HG03457 (cell line): Measurements from ENCODE around the gene NAV2.

Source experiments
- ATAC-seq: cut with Tn5 transposase; IDR thresholded peaks from one replicate; pipeline ENCODE4 v1.9.1; 2021; ENCODE audit warnings: moderate number of reproducible peaks; ENCODE audit not compliant: unreplicated experiment

Gene NAV2

GRCh38 chr11:20031155-20032001, 318.7 kb downstream of the NAV2 start:
- ATAC-seq: no peak

- no peak for ATAC-seq
Measured at GRCh38 chr11:20032127-20032526, 319.5 kb downstream of the NAV2 start.

GRCh38 chr11:20032577-20033260, 320.1 kb downstream of the NAV2 start:
- ATAC-seq: no peak

- no peak for ATAC-seq
Measured at GRCh38 chr11:20033806-20034205, 321.2 kb downstream of the NAV2 start.

GRCh38 chr11:20034941-20035340, 322.3 kb downstream of the NAV2 start:
- no peak for ATAC-seq

GRCh38 chr11:20035375-20035700, 322.7 kb downstream of the NAV2 start:
- ATAC-seq: no peak

- ATAC-seq: no peak
Measured at GRCh38 chr11:20035701-20036601, 323.3 kb downstream of the NAV2 start.

- ATAC-seq: no peak
Measured at GRCh38 chr11:20036626-20037335, 324.1 kb downstream of the NAV2 start.

- no peak for ATAC-seq
Measured at GRCh38 chr11:20037396-20038153, 324.9 kb downstream of the NAV2 start.

GRCh38 chr11:20038412-20038811, 325.8 kb downstream of the NAV2 start:
- ATAC-seq: no peak

- no peak for ATAC-seq
Measured at GRCh38 chr11:20038972-20039371, 326.3 kb downstream of the NAV2 start.

GRCh38 chr11:20041499-20041898, 328.9 kb downstream of the NAV2 start:
- no peak for ATAC-seq

- no peak for ATAC-seq
Measured at GRCh38 chr11:20042045-20042639, 329.5 kb downstream of the NAV2 start.

GRCh38 chr11:20042811-20043341, 330.2 kb downstream of the NAV2 start:
- no peak for ATAC-seq

GRCh38 chr11:20043992-20044391, 331.4 kb downstream of the NAV2 start:
- no peak for ATAC-seq

- no peak for ATAC-seq
Measured at GRCh38 chr11:20045098-20045688, 332.6 kb downstream of the NAV2 start.

GRCh38 chr11:20046416-20046815, 333.8 kb downstream of the NAV2 start:
- no peak for ATAC-seq

- ATAC-seq: no peak
Measured at GRCh38 chr11:20047006-20047768, 334.6 kb downstream of the NAV2 start.
